AG09319 (cell line): ENCODE data around the gene TPCN1.

Experiments used
- DNase-seq: peaks from one replicate; pipeline ENCODE4 v3.0.0-alpha.2; 2010; ENCODE audit warnings: low read depth; ENCODE audit errors: extremely low read depth
- CTCF ChIP-seq: IDR thresholded peaks from 2 replicates; pipeline ENCODE4 v1.5.1; 2011; ENCODE audit warnings: low read depth, mild to moderate bottlenecking, inconsistent platforms, low read length, moderate library complexity

Gene TPCN1

DNA sequence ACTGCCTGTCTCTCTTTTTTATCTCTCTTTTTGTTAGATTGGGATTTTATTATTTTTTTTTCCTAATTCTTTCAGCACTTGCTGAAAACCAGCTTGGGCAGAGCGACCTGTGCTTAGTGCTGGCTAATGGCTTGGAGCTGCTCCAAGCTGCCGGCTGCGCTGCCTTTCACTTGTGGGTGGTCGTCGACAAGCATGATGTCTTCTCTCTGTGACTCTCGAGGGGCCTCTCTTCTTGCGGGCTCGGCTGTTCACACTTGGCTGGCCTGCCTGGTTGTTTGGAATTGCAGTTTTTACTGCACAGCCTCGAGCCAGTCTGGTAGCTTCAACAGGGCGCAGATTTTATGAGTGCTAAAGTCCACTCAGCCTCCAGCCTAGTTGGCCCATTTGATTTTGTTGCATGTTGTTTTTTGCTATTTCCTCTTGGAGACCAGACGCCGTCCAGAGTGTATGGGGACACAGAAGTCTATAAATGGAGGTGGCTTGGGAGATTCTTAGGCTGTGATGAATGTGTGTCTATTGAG lies 18.6 kb downstream of the TPCN1 start:
- DNase-seq = no peak
- TF ChIP-seq CTCF = no peak

DNA sequence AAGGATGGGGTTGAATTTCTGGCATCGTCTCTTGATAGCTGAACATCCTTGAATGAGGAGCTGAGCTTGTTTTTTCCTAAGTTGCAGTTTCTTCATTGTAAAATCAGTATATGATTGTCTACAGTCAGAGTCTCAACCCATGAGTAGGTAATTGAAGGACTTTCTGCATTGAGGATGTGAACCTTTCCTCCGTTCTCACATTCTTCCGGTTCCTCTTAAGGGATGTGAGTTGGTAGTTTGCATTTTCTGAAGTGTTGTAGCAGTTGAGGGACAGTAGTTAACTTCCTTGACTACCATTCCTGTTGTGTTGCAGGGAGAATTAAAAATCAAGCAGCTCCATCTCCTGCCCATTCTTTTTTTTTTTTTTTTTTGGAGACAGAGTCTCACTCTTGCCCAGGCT lies 19.1 kb downstream of the TPCN1 start:
- DNase-seq = no peak
- TF ChIP-seq CTCF = no peak

- TF ChIP-seq CTCF = no peak
- peak; percentile 77 for DNase-seq
Observed at GRCh38 chr12:113241191-113242025, 20.1 kb downstream of the TPCN1 start.

- TF ChIP-seq CTCF = no peak
- peak; percentile 31 for DNase-seq
Observed at GRCh38 chr12:113242026-113242418, 20.8 kb downstream of the TPCN1 start.

- no peak for DNase-seq
- TF ChIP-seq CTCF = no peak
Observed at GRCh38 chr12:113242560-113242959, 21.3 kb downstream of the TPCN1 start.

GRCh38 chr12:113244047-113244460 lies 22.8 kb downstream of the TPCN1 start:
- no peak for DNase-seq
- no peak for TF ChIP-seq CTCF

- TF ChIP-seq CTCF = no peak
- DNase-seq = no peak
Observed at GRCh38 chr12:113244478-113244958, 23.3 kb downstream of the TPCN1 start.
